Astrocyte of the spinal cord (primary cell): Measurements from ENCODE around the gene MT3.

Experiments used
- DNase-seq: peaks from one replicate; pipeline ENCODE4 v3.0.0; 2011; ENCODE audit warnings: low read depth, low spot score
- H3K4me3 ChIP-seq: 2 replicates; pipeline ENCODE4 v1.5.1; 2011; ENCODE audit warnings: low read depth, mild to moderate bottlenecking, low read length, moderate library complexity
- CTCF ChIP-seq: IDR thresholded peaks from 2 replicates; pipeline ENCODE4 v1.5.1; 2012; ENCODE audit warnings: low read depth, mild to moderate bottlenecking, low read length, inconsistent platforms
- in situ Hi-C: cut with HindIII; loops from 2 replicates; pipeline ENCODE4 v1.10.0; 2017; ENCODE audit warnings: low sequenced_read_pairs

Gene MT3

GRCh38 chr16:56605475-56605874 is 16.1 kb downstream of the MT3 start:
- TF ChIP-seq CTCF: no peak
- no peak for DNase-seq
- no peak overlapping the region for H3K4me3 ChIP-seq
- in situ Hi-C loops: no loop called here

- H3K4me3 ChIP-seq: no peak overlapping the region
- DNase-seq: no peak
- no peak for TF ChIP-seq CTCF
- in situ Hi-C loops: no loop called here
Measured at GRCh38 chr16:56606071-56606475, 16.7 kb downstream of the MT3 start.

- peak overlapping the region; percentile 7 for H3K4me3 ChIP-seq
- no peak for TF ChIP-seq CTCF
- DNase-seq: peak; percentile 89
- in situ Hi-C loops: no loop called here
Measured at GRCh38 chr16:56606476-56607108, 17.3 kb downstream of the MT3 start.

- peak; percentile 97 for DNase-seq
- in situ Hi-C loops: no loop called here
- peak overlapping the region; percentile 7 for H3K4me3 ChIP-seq
- TF ChIP-seq CTCF: no peak
Measured at GRCh38 chr16:56607109-56607618, 17.8 kb downstream of the MT3 start.

- no peak for DNase-seq
- H3K4me3 ChIP-seq: peak overlapping the region; percentile 27
- no peak for TF ChIP-seq CTCF
- in situ Hi-C loops: no loop called here
Measured at GRCh38 chr16:56607675-56608042, 18.3 kb downstream of the MT3 start.

GRCh38 chr16:56608043-56608875 is 18.9 kb downstream of the MT3 start, which contains the start of gene MT2A:
Gene MT2A, plus strand, starts transcription at chr16:56608584. Its CDS starts 72 bp downstream, at chr16:56608656.
- peak within 1 kb of the TSS; percentile 90 for H3K4me3 ChIP-seq
- DNase-seq: peak; percentile 99
- no peak for TF ChIP-seq CTCF
- in situ Hi-C loops: no loop called here
